ENCODE data around the gene GPR15LG.
"Not testable (repeated sequence)": the region's sequence is repeated elsewhere in the genome, so short reads cannot be mapped to it uniquely, and the experiment has no call there.

Gene GPR15LG

DNA sequence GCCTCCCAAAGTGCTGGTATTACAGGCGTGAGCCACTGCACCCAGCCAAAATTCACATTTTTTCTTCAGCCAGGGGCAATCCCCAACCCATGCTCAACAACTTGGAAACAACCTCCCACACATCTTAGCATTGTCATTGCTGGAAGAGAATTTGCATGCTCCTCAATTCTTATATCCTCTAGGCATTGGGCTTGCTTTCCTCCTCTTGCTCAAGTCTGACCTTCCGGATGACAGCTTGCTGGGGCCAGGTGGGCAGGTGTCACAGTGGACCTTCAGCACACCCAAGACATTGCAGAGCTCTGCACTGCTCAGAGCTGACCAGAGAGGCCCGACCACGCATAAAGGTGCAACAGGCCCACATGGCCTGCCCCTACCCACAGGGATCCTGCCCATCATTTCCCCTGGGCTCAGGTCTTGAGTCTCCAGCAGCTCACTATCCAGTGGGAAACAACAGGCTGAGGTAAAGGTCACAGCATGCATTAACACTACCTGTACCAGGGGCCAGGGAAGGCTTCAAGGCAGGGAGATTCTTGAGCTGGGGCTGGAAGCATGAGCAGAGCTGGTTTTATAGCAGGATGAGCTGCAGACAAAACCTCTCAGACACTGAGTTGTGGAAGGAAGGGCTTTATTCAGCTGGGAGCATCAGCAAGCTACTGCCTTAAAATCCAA lies 6.8 kb upstream of the GPR15LG start:
- DNase-seq (ENCODE audit: low read depth), result no peak

DNA sequence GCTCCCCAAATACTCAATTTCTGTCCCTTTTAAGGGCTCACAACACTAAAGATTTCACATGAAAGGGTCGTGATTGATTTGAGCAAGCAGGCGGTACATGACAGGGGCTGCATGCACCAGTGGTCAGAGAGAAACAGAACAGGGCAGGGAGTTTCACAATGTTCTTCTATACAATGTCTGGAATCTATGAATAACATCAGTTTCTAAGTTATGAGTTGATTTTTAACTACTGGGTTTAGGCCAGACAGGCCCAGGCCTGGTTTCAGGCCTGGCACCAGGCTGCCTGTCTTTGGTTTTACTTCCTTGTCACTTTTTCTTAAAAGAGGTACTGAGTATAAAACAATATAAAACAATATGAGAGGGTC lies 6.3 kb upstream of the GPR15LG start:
- DNase-seq (ENCODE audit: low read depth), result not testable (repeated sequence)

DNA sequence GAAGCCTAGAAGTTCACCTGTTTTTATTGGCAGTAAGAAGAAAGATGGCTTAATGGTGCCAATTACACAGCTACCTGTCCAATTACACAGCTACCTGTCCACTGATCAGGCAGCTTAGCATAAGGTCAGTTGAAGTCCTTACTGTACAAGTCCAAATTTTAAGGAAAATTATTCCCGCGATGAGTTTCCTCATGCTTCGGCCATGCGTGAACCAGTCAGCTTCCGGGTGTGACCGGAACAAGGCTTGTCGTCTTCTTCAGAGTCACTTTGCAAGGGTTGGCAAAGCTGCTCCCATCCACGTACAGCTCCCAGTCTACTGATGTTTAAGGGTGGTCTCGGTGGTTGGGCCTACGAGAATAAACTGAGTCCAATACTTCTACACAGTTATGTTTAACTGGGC lies 5.2 kb upstream of the GPR15LG start:
- not testable (repeated sequence) for DNase-seq (ENCODE audit: low read depth)

DNA sequence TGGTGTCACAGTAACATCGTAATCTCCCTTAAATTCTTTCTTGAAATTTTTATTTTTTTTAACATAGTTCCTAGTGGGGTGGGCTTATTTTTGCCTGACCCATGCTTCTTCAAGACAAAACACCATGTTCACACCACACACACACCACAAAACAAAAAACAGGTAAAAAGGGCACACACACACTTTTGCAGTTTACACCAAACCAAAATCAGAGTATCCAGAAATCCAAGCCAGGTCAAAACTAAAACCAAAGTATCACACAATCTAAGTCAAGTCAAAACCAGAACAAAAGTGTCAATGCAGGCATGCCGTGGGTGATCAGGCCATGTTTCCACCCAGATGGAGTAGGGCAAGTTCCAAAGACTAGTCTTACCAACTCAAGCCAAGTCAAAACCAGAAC lies 2.4 kb upstream of the GPR15LG start:
- not testable (repeated sequence) for DNase-seq (ENCODE audit: low read depth)

DNA sequence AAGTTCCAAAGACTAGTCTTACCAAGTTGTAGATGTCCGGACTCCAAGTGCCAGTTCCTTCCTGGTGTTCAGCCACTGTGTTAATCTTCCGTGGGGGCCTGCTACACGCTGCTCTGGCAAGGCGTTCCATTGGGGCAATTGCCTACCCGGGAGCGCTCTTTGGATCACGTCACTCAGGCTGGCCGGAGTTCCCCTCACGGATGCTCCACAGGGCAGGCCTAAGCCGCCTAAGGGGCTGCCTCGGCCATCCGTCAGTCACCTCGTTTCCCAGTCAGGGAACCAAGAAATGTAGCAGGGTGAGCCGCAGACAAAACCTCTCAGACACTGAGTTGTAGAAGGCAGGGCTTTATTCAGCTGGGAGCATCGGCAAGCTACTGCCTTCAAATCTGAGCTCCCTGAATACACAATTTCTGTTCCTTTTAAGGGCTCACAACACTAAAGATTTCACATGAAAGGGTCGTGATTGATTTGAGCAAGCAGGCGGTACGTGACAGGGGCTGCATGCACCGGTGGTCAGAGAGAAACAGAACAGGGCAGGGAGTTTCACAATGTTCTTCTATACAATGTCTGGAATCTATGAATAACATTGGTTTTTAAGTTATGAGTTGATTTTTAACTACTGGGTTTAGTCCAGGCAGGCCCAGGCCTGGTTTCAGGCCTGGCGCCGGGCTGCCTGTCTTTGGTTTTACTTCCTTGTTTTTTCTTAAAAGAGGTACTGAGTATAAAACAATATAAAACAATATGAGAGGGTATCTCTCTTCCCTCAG lies 1.7 kb upstream of the GPR15LG start:
- not testable (repeated sequence) for DNase-seq (ENCODE audit: low read depth)

DNA sequence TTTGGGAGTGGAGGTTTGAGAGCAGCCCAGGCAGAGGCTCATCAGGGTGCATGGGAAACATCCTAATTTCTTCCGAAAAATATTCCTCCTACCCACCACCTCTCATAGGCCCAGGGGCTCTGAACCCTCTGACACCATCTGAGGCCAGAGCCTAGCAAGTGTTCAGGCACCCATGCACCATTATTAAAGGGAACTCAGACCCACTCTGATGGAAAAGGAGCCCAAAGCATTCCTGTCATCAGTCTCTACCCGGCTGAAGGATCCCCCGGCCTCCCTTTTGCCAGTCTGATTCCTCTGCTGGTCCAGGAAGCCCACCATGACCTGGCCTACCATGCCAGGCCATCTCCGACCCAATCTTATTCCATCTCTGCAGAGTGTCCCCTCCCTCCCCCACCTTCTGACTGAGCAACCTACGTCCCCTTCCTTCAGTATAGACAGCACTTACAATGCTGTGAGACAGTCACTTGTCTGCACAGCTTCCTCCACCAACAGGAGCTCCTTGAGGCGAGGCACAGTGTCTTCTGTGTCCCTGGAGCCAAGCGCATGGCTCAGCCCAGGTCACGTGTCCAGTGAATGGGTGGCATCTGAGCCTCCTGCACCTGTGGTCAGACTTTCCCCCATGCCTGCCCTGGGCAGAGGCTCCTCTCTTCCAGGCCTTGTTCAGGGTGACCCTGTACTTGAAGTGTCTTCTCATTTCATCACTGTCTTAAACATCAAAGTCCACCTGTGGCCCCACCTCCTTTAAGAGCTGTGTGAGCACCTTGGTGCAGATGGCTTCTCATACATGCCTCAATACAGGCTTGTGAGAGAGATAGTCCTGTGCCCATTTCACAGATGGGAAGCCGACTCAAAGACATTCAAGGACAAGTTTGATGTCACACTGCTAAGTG lies 889 bp upstream of the GPR15LG start:
- no peak for DNase-seq (ENCODE audit: low read depth)

DNA sequence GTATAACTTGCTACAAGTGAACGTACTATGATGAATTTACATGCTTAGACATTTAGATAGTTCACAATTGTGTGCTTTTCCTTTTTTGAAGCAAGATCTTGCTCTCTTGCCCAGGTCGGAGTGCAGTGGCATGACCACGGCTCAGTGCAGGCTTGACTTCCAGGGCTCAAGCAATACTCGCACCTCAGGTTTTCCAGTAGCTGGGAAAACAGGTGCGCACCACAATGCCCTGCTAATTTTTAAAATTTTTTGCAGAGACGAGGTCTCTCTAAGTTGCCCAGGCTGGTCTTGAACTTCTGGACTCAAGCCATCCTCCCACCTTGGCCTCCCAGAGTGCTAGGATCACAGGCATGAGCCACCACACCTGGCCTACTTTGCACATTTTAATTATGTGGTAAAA lies 1.8 kb downstream of the GPR15LG start:
- DNase-seq (ENCODE audit: low read depth), result no peak

DNA sequence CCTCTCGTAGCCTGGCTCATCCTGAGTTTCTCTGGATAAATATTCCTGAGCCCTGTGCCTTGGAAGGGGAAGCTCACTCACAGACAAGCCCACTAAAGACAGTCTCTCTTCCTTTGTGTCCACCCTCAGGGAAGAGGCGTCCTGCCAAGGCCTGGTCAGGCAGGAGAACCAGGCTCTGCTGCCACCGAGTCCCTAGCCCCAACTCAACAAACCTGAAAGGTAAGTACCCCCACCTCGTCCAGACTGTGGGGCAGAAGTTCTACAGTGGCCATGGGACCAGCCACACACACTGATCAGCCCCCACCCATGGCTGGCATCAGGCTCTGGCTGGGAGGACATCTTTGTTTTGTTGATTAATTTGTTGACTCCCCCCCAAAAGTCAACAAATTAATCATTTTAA lies 2.8 kb downstream of the GPR15LG start:
- DNase-seq (ENCODE audit: low read depth), result no peak

DNA sequence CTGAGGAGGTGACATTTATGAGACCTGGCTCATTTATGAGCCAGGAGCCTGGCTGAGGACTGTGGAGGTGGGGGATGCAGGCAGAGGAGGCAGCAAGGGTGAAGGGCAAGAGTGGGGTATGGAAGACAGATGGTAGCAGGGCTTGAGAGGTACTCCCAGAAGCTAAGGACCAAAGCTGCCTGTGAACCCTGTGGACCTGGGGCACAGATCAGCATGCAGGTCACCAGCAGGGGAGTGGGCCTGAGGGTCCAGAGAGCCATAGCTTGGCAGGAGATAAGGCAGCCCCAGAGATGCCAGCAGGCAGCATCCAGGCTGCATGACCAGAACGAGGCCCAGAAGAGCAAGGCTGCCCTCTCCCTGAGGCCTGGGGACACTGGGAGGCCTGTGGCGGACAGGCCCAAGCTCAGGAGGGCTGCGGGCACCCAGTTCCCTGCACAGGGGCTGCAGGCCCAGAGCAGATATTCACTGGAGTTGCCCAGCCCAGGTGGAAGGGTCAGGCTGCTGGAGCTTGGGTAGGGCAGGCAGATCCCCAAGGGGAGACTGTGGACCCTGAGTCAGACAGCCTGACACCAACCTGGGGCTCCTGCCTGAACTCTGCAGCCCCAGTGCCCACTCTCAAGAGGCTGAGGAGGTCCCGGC lies 3.4 kb downstream of the GPR15LG start:
- no peak for DNase-seq (ENCODE audit: low read depth)

DNA sequence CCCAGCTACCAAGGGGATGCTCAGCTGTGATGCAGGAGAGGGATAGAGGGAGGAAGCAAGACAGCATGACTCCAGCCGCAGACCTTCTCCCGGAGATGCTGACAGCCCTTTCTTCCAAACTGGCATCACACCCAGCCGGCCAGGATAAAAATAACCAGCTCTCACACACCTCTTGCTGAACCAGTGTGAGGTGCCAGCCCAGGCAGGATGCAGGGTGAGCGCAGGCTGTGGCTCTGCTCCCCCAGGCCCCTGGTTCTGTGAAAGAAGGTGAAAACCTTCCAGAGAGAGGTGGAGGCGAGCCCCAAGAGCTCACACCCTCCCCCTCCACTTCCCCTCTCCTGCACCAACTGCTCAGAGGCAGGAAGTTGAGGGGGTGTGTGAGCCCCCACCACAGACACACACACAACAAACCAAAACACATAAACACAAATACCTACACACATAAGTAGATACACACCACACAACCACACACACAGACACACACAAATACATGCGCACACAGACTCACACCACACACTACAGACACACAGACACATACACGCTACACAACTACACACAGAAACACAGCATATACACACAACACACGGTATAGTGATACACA lies 4.0 kb downstream of the GPR15LG start:
- DNase-seq (ENCODE audit: low read depth), result no peak

DNA sequence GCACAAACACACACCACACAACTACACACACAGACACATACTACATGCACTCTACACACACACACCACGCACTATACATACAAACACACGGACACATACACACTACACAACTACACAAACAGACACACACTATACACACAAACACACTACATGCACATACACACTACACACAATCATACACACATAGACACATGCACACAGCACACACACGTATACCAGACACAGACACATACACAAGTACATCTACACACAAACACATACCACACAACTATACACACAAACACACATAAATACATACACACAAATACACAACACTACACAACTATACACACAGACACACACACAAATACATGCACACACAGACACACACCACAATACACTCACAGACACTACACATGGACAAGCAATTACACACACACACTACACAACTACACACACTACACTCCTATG lies 4.6 kb downstream of the GPR15LG start:
- DNase-seq (ENCODE audit: low read depth), result no peak

DNA sequence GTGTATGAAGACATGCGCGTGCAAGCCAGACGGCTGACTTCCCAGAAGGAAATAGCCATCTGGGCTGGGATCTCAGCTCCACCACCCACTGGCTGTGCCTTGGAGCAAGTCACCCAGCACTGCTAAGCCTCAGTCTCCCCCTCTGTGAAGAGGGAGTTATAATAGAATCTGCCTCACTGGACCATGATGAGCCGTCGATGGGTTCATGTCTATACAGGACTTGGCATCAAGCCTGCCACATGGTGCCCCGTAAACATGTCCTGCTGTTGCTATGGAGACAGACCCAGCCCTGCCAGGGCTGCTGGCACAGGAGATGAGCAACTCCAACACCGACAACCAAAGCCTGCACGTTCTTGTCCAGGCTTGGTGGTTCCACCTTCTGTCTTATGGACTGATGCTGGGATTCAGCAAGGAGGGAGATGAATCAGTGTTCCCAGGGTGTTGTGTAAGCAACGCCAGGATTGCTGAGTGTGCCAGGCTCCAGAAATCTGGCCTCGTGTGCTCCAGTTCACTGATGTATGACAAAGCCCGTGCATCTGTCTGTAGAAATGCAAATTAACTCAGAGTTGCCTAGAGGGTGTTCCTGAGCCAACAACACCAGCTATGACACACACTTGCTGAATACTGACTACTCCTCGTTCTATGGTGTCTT lies 5.6 kb downstream of the GPR15LG start:
- no peak for DNase-seq (ENCODE audit: low read depth)

DNA sequence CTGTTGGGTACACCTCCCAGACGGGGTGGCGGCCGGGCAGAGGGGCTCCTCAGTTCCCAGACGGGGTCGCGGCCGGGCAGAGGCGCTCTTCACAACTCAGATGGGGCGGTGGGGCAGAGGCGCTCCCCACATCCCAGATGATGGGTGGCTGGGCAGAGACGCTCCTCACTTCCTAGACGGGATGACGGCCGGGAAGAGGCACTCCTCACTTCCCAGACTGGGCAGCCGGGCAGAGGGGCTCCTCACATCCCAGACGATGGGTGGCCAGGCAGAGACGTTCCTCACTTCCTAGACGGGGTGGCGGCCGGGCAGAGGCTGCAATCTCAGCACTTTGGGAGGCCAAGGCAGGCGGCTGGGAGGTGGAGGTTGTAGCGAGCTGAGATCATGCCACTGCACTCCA lies 6.8 kb downstream of the GPR15LG start:
- not testable (repeated sequence) for DNase-seq (ENCODE audit: low read depth)

DNA sequence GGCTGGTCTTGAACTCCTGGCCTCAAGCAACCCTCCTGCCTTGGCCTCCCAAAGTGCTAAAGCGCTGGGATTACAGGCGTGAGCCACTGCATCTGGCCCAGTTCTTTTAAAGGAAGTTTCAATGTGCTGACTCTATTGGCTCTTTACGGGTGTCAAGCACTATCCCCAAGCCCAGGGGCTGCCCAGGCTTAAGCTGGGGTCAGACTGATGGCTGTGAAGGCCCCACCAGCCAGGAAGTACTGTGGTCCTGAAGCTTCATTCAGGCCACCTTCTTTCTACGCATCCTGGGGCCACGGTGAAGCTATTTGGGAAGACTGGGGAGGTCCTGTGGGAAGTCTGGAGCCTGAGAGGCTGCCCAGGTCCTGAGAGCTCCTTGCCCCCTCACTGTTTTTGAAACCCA lies 8.0 kb downstream of the GPR15LG start:
- no peak for DNase-seq (ENCODE audit: low read depth)

DNA sequence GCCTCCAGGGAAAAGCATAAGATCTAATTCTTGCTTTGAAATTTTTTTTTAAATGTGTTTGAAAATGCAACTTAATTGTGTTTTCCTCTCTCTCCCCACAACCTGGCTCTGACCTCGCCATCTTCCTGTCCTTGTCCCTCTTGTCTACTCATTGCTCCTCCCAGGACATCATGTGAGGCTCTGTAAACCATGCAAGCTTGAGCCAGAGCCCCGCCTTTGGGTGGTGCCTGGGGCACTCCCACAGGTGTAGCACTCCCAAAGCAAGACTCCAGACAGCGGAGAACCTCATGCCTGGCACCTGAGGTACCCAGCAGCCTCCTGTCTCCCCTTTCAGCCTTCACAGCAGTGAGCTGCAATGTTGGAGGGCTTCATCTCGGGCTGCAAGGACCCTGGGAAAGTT lies 10.9 kb downstream of the GPR15LG start:
- DNase-seq (ENCODE audit: low read depth), result no peak

DNA sequence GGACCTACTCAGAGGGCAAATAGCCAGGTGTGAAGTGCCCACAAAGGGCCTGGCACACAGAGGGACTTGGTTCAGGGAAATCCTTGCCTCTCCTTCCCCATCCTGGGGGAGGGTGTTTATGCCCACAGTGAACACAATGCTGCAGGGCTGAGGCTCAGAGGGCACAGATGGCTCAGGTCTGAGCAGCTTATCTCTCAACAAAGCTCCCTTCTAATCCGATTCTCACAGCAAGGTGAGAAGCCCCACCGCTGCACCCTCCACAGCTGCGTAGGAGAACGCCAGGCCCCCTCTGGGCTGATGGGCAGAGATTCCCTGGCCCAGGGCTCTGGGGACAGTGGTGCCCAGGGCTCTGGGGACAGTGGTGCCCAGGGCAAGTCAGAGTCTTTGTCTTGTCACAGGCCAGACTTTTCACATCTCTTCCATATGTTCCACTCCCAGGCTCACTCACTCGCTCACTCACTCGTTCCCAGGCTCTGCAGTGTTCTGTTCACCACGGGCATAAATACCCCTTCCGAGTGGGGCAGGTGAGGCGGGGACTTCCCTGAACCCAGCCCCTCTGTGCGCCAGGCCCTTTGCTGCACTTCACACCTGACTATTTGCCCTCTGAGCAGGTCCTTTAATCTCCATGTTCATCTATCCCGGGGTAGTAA lies 12.1 kb downstream of the GPR15LG start:
- DNase-seq (ENCODE audit: low read depth), result no peak

DNA sequence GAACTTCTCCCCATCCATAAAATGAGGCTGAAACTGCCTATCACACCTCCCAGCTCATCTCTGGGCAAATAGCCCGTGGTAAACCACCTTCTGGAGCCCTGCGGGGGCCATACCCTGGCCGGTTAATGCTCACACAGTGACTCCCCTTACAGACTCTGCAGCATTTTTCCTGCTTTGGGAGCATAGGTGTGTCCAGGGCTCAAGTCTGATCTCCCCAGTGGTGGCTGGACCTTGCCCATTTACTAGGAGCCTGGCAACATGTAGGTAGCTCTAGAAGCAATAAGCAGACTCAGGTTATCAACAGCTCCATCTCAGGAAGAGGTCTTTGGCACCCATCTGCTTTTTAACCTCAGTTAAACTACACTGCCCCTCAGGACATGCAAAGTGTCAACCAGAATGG lies 15.2 kb downstream of the GPR15LG start:
- DNase-seq (ENCODE audit: low read depth), result no peak

DNA sequence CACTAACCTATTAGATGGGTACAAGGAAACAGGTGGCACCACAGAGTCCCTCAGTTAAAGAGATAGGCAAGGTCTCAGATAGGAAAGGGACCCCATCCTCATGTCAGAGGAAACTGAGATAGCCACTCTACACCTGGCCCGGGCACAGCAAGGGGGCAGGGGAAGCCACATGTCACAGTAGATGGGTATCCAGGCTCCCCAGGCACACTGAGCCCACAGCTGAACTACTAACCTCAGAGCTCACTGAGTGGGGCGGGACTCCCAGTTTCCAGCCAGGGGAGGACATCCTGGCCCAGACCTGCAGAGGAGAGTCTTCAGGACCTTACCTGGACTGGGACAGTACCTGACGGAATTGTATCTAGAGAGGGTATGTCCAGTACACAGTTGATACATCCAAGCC lies 17.0 kb downstream of the GPR15LG start:
- DNase-seq (ENCODE audit: low read depth), result no peak

DNA sequence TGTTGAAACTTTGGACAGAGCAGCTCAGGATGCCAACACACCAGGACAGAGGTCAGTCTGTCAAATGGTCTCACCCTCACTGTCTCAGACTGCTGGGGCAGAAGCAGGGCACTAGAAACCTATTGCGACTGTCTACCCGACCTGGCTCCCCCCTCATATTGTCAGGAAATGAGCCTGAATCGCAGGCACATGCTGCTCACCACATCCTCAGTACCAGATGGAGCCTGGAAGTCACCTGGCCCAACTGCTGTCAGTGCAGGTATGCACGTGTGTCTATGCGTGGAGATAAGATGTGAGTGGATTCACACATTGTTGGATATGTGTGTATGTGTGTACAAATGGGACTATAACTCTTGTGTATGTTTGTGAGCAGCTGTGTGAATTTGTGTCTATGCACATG lies 17.5 kb downstream of the GPR15LG start:
- no peak for DNase-seq (ENCODE audit: low read depth)

DNA sequence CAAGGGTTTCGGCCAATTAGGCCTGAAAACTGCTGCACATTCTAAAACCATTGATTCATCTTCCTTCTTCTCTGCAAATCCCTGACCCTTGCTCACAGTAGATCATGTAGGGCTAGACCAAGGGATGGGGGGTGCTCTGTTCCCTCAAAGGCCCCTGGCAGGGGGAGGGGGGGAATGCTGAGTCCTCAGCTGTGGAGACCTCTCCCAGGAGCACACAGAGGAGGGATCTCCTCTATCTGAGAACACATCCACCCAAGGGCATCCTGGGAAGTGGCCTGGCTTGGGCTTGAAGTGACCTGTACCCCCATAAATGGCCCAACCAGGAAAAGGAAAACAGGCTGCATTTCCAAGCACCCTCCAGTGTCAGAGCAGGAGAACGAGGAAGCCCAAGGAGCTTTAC lies 19.7 kb downstream of the GPR15LG start:
- DNase-seq (ENCODE audit: low read depth), result no peak
